K562 (cell line): ENCODE measurements around the gene RPL3. TPM values are rescaled to one million over a fixed set of nuclear protein-coding genes. Genes with fewer than 3 reads are reported as not detected.

ENCODE experiments used
- ATAC-seq: fragments of 200-7000 bp; cut with Tn5 transposase; 3 replicates; pipeline ENCODE4 v1.9.1; 2020; ENCODE audit warnings: moderate library complexity
- BruUV-seq: library from RNA; stranded (reverse); fragments of 400-500 nt; replicated peaks from 2 replicates; lab custom pipeline; 2021; lab: Mats Ljungman, UMichigan
- CTCF ChIA-PET: fragments of 300-600 bp; formaldehyde crosslinking; extraction: SDS; loops from one replicate; lab custom pipeline; 2021; ENCODE audit warnings: low intra/inter-chr PET ratio; lab: Yijun Ruan, JAX
- POLR2A ChIA-PET: fragments of 300-600, 350-650 bp; sonication (Branson Sonifier 250); formaldehyde crosslinking; extraction: SDS; loops from one replicate; lab custom pipeline; 2021; ENCODE audit warnings: antibody characterized with exemption, inconsistent platforms; lab: Yijun Ruan, JAX
- DNase-seq, 4 experiments: peaks; one replicate each; pipeline versions ENCODE4 v3.0.0 to v3.0.0-alpha.2; 2011 to 2018; ENCODE audit warnings: low spot score in 3 of 4, mixed read lengths in 3 of 4; ENCODE audit errors: extremely low read depth in 1 of 4
- FAIRE-seq: peaks from 2 replicates; lab custom pipeline; 2011; peaks lifted over from hg19 to GRCh38; lab: Jason Lieb, UNC
- H2AFZ ChIP-seq: 2 replicates; pipeline ENCODE4 v1.6.0; 2011; ENCODE audit warnings: low read depth, low read length, control low read depth, inconsistent platforms
- H3K27ac ChIP-seq: fragments of 200-600 bp; 3 replicates; pipeline ENCODE4 v1.8.0; 2011; ENCODE audit warnings: low read depth, mild to moderate bottlenecking, control low read depth, inconsistent platforms, low read length, moderate library complexity, mixed read lengths; ENCODE audit errors: extremely low read depth
- H3K27me3 ChIP-seq, 2 experiments: fragments of 300-600 bp in 1 of 2; 2 replicates in 1 of 2; 3 replicates in 1 of 2; pipeline versions ENCODE4 v1.6.0 to v1.8.0; 2011; ENCODE audit warnings: inconsistent platforms in 2 of 2, low read length in 2 of 2, mild to moderate bottlenecking in 1 of 2, mixed read lengths in 1 of 2, moderate library complexity in 1 of 2; ENCODE audit not compliant: control insufficient read depth in 2 of 2, insufficient read depth in 2 of 2
- H3K36me3 ChIP-seq: fragments of 300-600 bp; 3 replicates; pipeline ENCODE4 v1.8.0; 2011; ENCODE audit warnings: mild to moderate bottlenecking, low read length, inconsistent platforms; ENCODE audit not compliant: control insufficient read depth, insufficient read depth
- H3K4me1 ChIP-seq, 2 experiments: fragments of 200-600 bp in 1 of 2; replicated peaks in 1 of 2; 2 replicates in 1 of 2; 3 replicates in 1 of 2; pipeline versions ENCODE4 v1.5.1 to v1.8.0; 2011; ENCODE audit warnings: inconsistent platforms in 2 of 2, low read length in 2 of 2, mild to moderate bottlenecking in 1 of 2, mixed read lengths in 1 of 2, moderate library complexity in 1 of 2; ENCODE audit not compliant: control insufficient read depth in 2 of 2, insufficient read depth in 2 of 2
- H3K4me2 ChIP-seq: 2 replicates; pipeline ENCODE4 v1.6.1; 2011; ENCODE audit warnings: low read length, control low read depth, inconsistent platforms, mixed read lengths; ENCODE audit not compliant: insufficient read depth
- H3K4me3 ChIP-seq: fragments of 200-600 bp; sonication (generic), shearing (Covaris generic); 2 replicates; pipeline ENCODE4 v1.5.1; 2016; ENCODE audit warnings: control low read depth, inconsistent platforms
- H3K79me2 ChIP-seq: fragments of 200-600 bp; 3 replicates; pipeline ENCODE4 v1.8.0; 2011; ENCODE audit warnings: low read length, inconsistent platforms; ENCODE audit not compliant: control insufficient read depth, insufficient read depth
- H3K9ac ChIP-seq, 2 experiments: 2 replicates each; pipeline versions ENCODE4 v1.6.0 to v1.6.1; 2011; ENCODE audit warnings: low read depth in 2 of 2, low read length in 2 of 2, control low read depth in 1 of 2, inconsistent platforms in 1 of 2, mild to moderate bottlenecking in 1 of 2, mixed read lengths in 1 of 2; ENCODE audit not compliant: insufficient read depth in 1 of 2
- H3K9me1 ChIP-seq: one replicate; pipeline ENCODE4 v1.6.0; 2011; ENCODE audit warnings: inconsistent platforms, mild to moderate bottlenecking, low read length, moderate library complexity; ENCODE audit not compliant: control insufficient read depth, insufficient read depth
- H3K9me3 ChIP-seq: replicated peaks from 2 replicates; pipeline ENCODE4 v1.5.1; 2011; ENCODE audit warnings: low read depth, low read length, inconsistent platforms; ENCODE audit not compliant: control insufficient read depth, insufficient read depth
- H4K20me1 ChIP-seq: replicated peaks from 2 replicates; pipeline ENCODE4 v1.6.1; 2011; ENCODE audit warnings: low read length, inconsistent platforms, mixed read lengths; ENCODE audit not compliant: control insufficient read depth, insufficient read depth
- CBX5 ChIP-seq: IDR thresholded peaks from 2 replicates; pipeline ENCODE4 v1.6.1; 2014; ENCODE audit warnings: low read depth, borderline replicate concordance
- KDM4B ChIP-seq, 2 experiments: fragments of 450-650 bp in 1 of 2; sonication (generic) in 1 of 2; IDR thresholded peaks; 2 replicates each; pipeline ENCODE4 v1.6.1; 2016 to 2017; ENCODE audit warnings: borderline replicate concordance in 2 of 2, antibody characterized with exemption in 1 of 2, low read depth in 1 of 2, mild to moderate bottlenecking in 1 of 2
- NFE2L1 ChIP-seq: fragments of 450-650 bp; IDR thresholded peaks from 2 replicates; pipeline ENCODE4 v1.6.1; 2016; ENCODE audit warnings: missing genetic modification characterization, low read depth, mild to moderate bottlenecking, missing compliant biosample characterization, moderate library complexity, borderline replicate concordance
- SMARCC2 ChIP-seq: fragments of 450-650 bp; IDR thresholded peaks from 2 replicates; pipeline ENCODE4 v1.6.1; 2017; ENCODE audit warnings: antibody characterized with exemption, moderate library complexity, mild to moderate bottlenecking, low read depth
- WGBS: fragments of 100-300 bp; shearing (Covaris generic); methylation state at CpG from one replicate; pipeline ENCODE4 v1.1.6; 2016; ENCODE audit warnings: low coverage, mixed read lengths; ENCODE audit not compliant: insufficient coverage; ENCODE audit errors: missing lambda C conversion rate; 5-methylcytosine and 5-hydroxymethylcytosine counted together
- in situ Hi-C: fragments of 300-500 bp; cut with MboI; formaldehyde crosslinking; loops from 4 replicates; pipeline ENCODE4 v1.15.0; 2018; ENCODE audit warnings: inconsistent platforms, mixed read lengths
- intact Hi-C: fragments of 100-400 bp; cut with micrococcal nuclease; formaldehyde crosslinking; loops from 2 replicates; pipeline ENCODE4 v1.14.2; 2022
- polyA plus RNA-seq, 8 experiments: library from polyadenylated mRNA; depleted of rRNA in 4 of 8; stranded (reverse) in 5 of 8; unstranded in 3 of 8; fragments of >200 nt; fragmentation: Nextera tagmentation in 2 of 8; fragmentation: Illumina TruSeq in 1 of 8; extraction: Ambion mirVana in 2 of 8; extraction: Trizol in 1 of 8; gene quantifications; 2 replicates each; pipeline versions ENCODE4 v1.2.1 to v1.2.3, GENCODE V29; 2011 to 2014; ENCODE audit warnings: inconsistent platforms in 1 of 8, missing spikeins in 1 of 8
- total RNA-seq, 7 experiments: library from RNA; depleted of rRNA in 6 of 7; stranded (reverse); fragments of >200 nt in 6 of 7; fragmentation: Illumina TruSeq in 2 of 7; extraction: Trizol in 2 of 7; gene quantifications; 2 replicates each; pipeline versions ENCODE4 v1.2.1 to v1.2.3, GENCODE V29; 2011 to 2021; ENCODE audit warnings: low replicate concordance in 1 of 7
- TF ChIP-seq, protein P1 (sequence below): fragments of 450-650 bp; IDR thresholded peaks from 2 replicates; pipeline ENCODE4 v1.6.1; 2017; ENCODE audit warnings: antibody characterized with exemption

RPL3 gene
- total and polyA plus RNA-seq, 9 of the 15 experiments (the other 6 are each of a cell fraction or from before 2014, with no cell fraction given) = 1,624 to 4,066 (median 2,565) TPM

DNA sequence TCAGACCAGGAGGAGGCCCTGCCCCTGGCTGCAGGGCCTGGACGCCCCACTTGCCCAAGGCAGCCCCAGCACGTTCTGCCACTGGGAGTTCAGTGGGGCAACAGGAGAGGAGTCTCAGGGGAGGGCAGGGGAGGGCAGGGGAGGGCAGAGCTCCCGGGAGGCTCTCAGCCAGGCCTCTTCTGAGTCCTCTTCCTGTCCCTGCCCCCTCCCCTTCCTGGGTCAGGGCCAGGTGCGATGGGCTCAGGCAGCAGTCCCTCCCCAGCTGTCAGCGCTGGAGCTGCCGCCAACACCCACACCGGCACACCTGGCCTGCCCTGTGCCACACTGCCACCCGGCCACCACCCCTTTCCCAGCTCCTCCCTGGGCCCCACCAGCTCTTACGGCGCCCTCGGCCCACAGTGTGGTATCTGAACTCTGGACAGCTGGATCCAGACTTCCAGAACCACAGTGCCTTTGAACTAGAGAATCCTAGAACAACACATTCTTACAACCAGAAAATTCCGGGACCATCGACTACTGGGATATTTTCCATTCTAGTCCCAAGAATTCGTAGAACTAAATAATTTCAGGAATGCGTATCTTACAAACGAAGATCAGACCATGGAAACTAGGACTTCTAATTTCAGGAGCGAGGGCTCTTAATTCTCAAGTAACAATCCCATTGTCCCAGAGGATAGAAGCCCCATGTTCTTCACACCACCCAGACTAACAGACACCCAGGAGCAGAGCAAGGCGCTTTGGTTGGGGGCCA is 21.8 kb downstream of the RPL3 start:
- Histone ChIP-seq H3K27ac (no peak overlapping the region), H2AFZ (no peak overlapping the region), H3K4me2 (no peak overlapping the region), H4K20me1 (no peaks in the 10 kb centered on the region), H3K4me1 (peaks cover 18 to 58% of the 10 kb centered on the region in 2 experiments; a peak in 4 of 5 replicates), H3K79me2 (no peaks in the 10 kb centered on the region), H3K9me3 (no peaks in the 10 kb centered on the region), H3K4me3 (no peak overlapping the region), H3K27me3 (no peaks in the 10 kb centered on the region), H3K36me3 (no peaks in the 10 kb centered on the region), H3K9ac (peak overlapping the region in 1 of 2 experiments; percentile 61; a peak in 2 of 4 replicates), H3K9me1 (no peaks in the 10 kb centered on the region)
- ATAC-seq = no peak
- intact Hi-C loops = no loop called here
- TF ChIP-seq CBX5 = no peak
- no peak for TF ChIP-seq SMARCC2
- no peak for TF ChIP-seq NFE2L1 (tag)
- TF ChIP-seq, protein P1, sequence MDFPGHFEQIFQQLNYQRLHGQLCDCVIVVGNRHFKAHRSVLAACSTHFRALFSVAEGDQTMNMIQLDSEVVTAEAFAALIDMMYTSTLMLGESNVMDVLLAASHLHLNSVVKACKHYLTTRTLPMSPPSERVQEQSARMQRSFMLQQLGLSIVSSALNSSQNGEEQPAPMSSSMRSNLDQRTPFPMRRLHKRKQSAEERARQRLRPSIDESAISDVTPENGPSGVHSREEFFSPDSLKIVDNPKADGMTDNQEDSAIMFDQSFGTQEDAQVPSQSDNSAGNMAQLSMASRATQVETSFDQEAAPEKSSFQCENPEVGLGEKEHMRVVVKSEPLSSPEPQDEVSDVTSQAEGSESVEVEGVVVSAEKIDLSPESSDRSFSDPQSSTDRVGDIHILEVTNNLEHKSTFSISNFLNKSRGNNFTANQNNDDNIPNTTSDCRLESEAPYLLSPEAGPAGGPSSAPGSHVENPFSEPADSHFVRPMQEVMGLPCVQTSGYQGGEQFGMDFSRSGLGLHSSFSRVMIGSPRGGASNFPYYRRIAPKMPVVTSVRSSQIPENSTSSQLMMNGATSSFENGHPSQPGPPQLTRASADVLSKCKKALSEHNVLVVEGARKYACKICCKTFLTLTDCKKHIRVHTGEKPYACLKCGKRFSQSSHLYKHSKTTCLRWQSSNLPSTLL = no peak
- TF ChIP-seq KDM4B (IDR thresholded peaks at IDR 0.05; ENCODE audit: borderline replicate concordance in 2 of 2, low read depth in 1 of 2) = no peak
- ChIA-PET CTCF (no interaction called here), POLR2A (interaction anchor here (0.9 kb wide), 1 partner anchor 14 kb away, joined by 4 read pairs; no protein-coding TSS in a partner anchor)
- in situ Hi-C loops = no loop called here
- 79% methylated on average over 16 of the region's 18 CpGs for WGBS
- no peak for FAIRE-seq
- no peak for DNase-seq
- BruUV-seq = no TSS peak
